Sigmoid colon (tissue), 4 donors: ENCODE results near the gene NPTN.

ENCODE experiments used
- CTCF ChIP-seq, 4 experiments: fragments of 450-650 bp in 3 of 4; fragments of 200-600 bp in 1 of 4; IDR thresholded peaks; one replicate each; pipeline ENCODE4 v1.5.1; 2016 to 2019; ENCODE audit warnings: antibody characterized with exemption in 4 of 4, mild to moderate bottlenecking in 3 of 4, moderate library complexity in 2 of 4
- EP300 ChIP-seq, 4 donors: sonication (generic); formaldehyde crosslinking; IDR thresholded peaks; one replicate each; pipeline ENCODE4 v1.6.1; 2017; ENCODE audit warnings: antibody characterized with exemption in 4 of 4
- POLR2A ChIP-seq, 2 donors: fragments of 450-650 bp; IDR thresholded peaks; one replicate each; pipeline ENCODE4 v1.6.1; 2016; ENCODE audit warnings: antibody characterized with exemption in 2 of 2, mild to moderate bottlenecking in 2 of 2, moderate library complexity in 2 of 2
- POLR2AphosphoS5 ChIP-seq, 4 donors: sonication (generic); formaldehyde crosslinking; IDR thresholded peaks; one replicate each; pipeline ENCODE4 v1.6.1; 2017; ENCODE audit warnings: antibody characterized with exemption in 4 of 4

GRCh38 chr15:73633111-73633990, at the start of gene NPTN:
- TF ChIP-seq CTCF (IDR thresholded peaks at IDR 0.05), result no peak
- TF ChIP-seq POLR2A (IDR thresholded peaks at IDR 0.05), result peak; percentile 52 to 81
- TF ChIP-seq POLR2AphosphoS5 (IDR thresholded peaks at IDR 0.05), result peak; percentile 82 to 96 (median 93)
- TF ChIP-seq EP300 (IDR thresholded peaks at IDR 0.05), result peak in 1 of 4 donors; percentile 49
